HCT116 (cell line): ENCODE measurements around the gene RPS14. TPM values are rescaled to one million over a fixed set of nuclear protein-coding genes. Genes with fewer than 3 reads are reported as not detected.

Source experiments
- ATAC-seq: fragments of 200-7000 bp; cut with Tn5 transposase; 2 replicates; pipeline ENCODE4 v1.9.1; 2020; ENCODE audit warnings: mild to moderate bottlenecking, moderate library complexity
- BruUV-seq: library from RNA; stranded (reverse); fragments of 400-500 nt; replicated peaks from 2 replicates; lab custom pipeline; 2021; lab: Mats Ljungman, UMichigan
- CTCF ChIA-PET: fragments of 300-600 bp; sonication (Branson Sonifier 250); formaldehyde crosslinking; loops from one replicate; lab custom pipeline; 2021; ENCODE audit warnings: antibody characterized with exemption; lab: Charles Lee
- POLR2A ChIA-PET: fragments of 300-600, 350-600 bp; sonication (Branson Sonifier 250); formaldehyde crosslinking; loops from one replicate; lab custom pipeline; 2021; ENCODE audit warnings: antibody characterized with exemption; lab: Charles Lee
- RAD21 ChIA-PET, 2 experiments: fragments of 300-600 bp; sonication (Branson Sonifier 250); formaldehyde crosslinking; loops; one replicate each; lab custom pipeline; 2023; ENCODE audit warnings: low total read pairs in 2 of 2; ENCODE audit not compliant: uncharacterized antibody in 2 of 2, unreplicated experiment in 2 of 2, low non-redundant PET in 1 of 2; lab: Charles Lee
- DNase-seq: peaks from one replicate; pipeline ENCODE4 v3.0.0-alpha.2; 2010; ENCODE audit warnings: low read depth, low spot score
- H2AFZ ChIP-seq: fragments of 200-600 bp; shearing (Covaris generic), sonication (generic); 2 replicates; pipeline ENCODE4 v1.6.1; 2017; ENCODE audit warnings: low read depth, mixed run types, mixed read lengths, antibody characterized with exemption, low read length; ENCODE audit not compliant: poor library complexity, severe bottlenecking
- H3K27ac ChIP-seq: 2 replicates; pipeline ENCODE4 v1.5.1; 2012; ENCODE audit warnings: low read depth, low read length
- H3K27me3 ChIP-seq: fragments of 200-600 bp; sonication (generic); 2 replicates; pipeline ENCODE4 v1.6.1; 2016; ENCODE audit warnings: mixed run types, low read length, mixed read lengths; ENCODE audit not compliant: insufficient read depth
- H3K36me3 ChIP-seq, 2 experiments: fragments of 200-500 bp in 1 of 2; fragments of 200-600 bp in 1 of 2; sonication (Bioruptor generic) in 1 of 2; sonication (generic) in 1 of 2; 2 replicates each; pipeline versions ENCODE4 v1.5.1 to v1.6.1; 2014 to 2016; ENCODE audit warnings: low read length in 2 of 2, inconsistent platforms in 1 of 2, mixed read lengths in 1 of 2, mixed run types in 1 of 2; ENCODE audit not compliant: insufficient read depth in 2 of 2, control insufficient read depth in 1 of 2
- H3K4me1 ChIP-seq, 2 experiments: fragments of 200-600 bp in 1 of 2; sonication (generic) in 1 of 2; 2 replicates each; pipeline versions ENCODE4 v1.5.1 to v1.6.1; 2012 to 2017; ENCODE audit warnings: low read length in 2 of 2, inconsistent platforms in 1 of 2, mild to moderate bottlenecking in 1 of 2, mixed read lengths in 1 of 2, mixed run types in 1 of 2, moderate library complexity in 1 of 2; ENCODE audit not compliant: insufficient read depth in 2 of 2, control insufficient read depth in 1 of 2
- H3K4me2 ChIP-seq: fragments of 200-600 bp; sonication (generic); 2 replicates; pipeline ENCODE4 v1.6.1; 2017; ENCODE audit warnings: mixed run types, low read length, mixed read lengths
- H3K4me3 ChIP-seq, 2 experiments: fragments of 200-600 bp in 1 of 2; sonication (generic) in 1 of 2; replicated peaks in 1 of 2; 2 replicates each; pipeline ENCODE4 v1.5.1; 2011 to 2016; ENCODE audit warnings: low read length in 2 of 2, control low read depth in 1 of 2, low read depth in 1 of 2, mild to moderate bottlenecking in 1 of 2, mixed read lengths in 1 of 2, mixed run types in 1 of 2
- H3K79me2 ChIP-seq: fragments of 200-600 bp; sonication (generic); 2 replicates; pipeline ENCODE4 v1.6.1; 2017; ENCODE audit warnings: mild to moderate bottlenecking, mixed run types, low read length, moderate library complexity, mixed read lengths; ENCODE audit not compliant: insufficient read depth
- H3K9ac ChIP-seq: fragments of 200-600 bp; sonication (generic); 2 replicates; pipeline ENCODE4 v1.6.1; 2016; ENCODE audit warnings: low read length, mixed read lengths
- H3K9me2 ChIP-seq: fragments of 200-600 bp; sonication (generic), shearing (Covaris generic); 2 replicates; pipeline ENCODE4 v1.6.1; 2017; ENCODE audit warnings: mixed run types, mild to moderate bottlenecking, moderate library complexity; ENCODE audit not compliant: insufficient read depth
- H3K9me3 ChIP-seq, 2 experiments: fragments of 200-500 bp in 1 of 2; fragments of 200-600 bp in 1 of 2; sonication (Bioruptor generic) in 1 of 2; sonication (generic) in 1 of 2; 2 replicates each; pipeline ENCODE4 v1.6.1; 2014 to 2017; ENCODE audit warnings: low read length in 2 of 2, mixed read lengths in 2 of 2, inconsistent platforms in 1 of 2, low read depth in 1 of 2, mild to moderate bottlenecking in 1 of 2, mixed run types in 1 of 2, moderate library complexity in 1 of 2; ENCODE audit not compliant: control insufficient read depth in 1 of 2, insufficient read depth in 1 of 2
- H4K20me1 ChIP-seq: fragments of 200-600 bp; sonication (generic), shearing (Covaris generic); 2 replicates; pipeline ENCODE4 v1.6.1; 2017; ENCODE audit warnings: mixed run types, mild to moderate bottlenecking, moderate library complexity; ENCODE audit not compliant: insufficient read depth
- CEBPB ChIP-seq: IDR thresholded peaks from 2 replicates; pipeline ENCODE4 v1.6.1; 2012; ENCODE audit warnings: low read depth
- EZH2 ChIP-seq: fragments of 200-600 bp; sonication (generic); IDR thresholded peaks from 2 replicates; pipeline ENCODE4 v1.6.1; 2017; ENCODE audit warnings: antibody characterized with exemption, mixed run types
- EZH2phosphoT487 ChIP-seq: fragments of 200-600 bp; IDR thresholded peaks from 2 replicates; pipeline ENCODE4 v1.6.1; 2018; ENCODE audit warnings: antibody characterized with exemption, borderline replicate concordance
- FOSL1 ChIP-seq: IDR thresholded peaks from 2 replicates; pipeline ENCODE4 v1.6.1; 2012; ENCODE audit warnings: low read depth
- POLR2A ChIP-seq: IDR thresholded peaks from 2 replicates; pipeline ENCODE4 v1.7.0; 2011; ENCODE audit warnings: borderline replicate concordance; ENCODE audit not compliant: insufficient read depth, insufficient read length; ENCODE audit errors: extremely low read depth
- RAD21 ChIP-seq: IDR thresholded peaks from 2 replicates; pipeline ENCODE4 v1.6.1; 2012; ENCODE audit warnings: low read depth, mild to moderate bottlenecking
- SIN3A ChIP-seq: IDR thresholded peaks from 2 replicates; pipeline ENCODE4 v1.6.1; 2012; ENCODE audit warnings: low read depth
- SP1 ChIP-seq: IDR thresholded peaks from 2 replicates; pipeline ENCODE4 v1.6.1; 2012; ENCODE audit warnings: low read depth
- TCF7L2 ChIP-seq: IDR thresholded peaks from 2 replicates; pipeline ENCODE4 v1.7.0; 2011; ENCODE audit warnings: borderline replicate concordance, inconsistent platforms; ENCODE audit not compliant: insufficient read depth, insufficient read length; ENCODE audit errors: extremely low read depth
- intact Hi-C: fragments of 100-400 bp; cut with micrococcal nuclease; formaldehyde crosslinking; loops from 2 replicates; pipeline ENCODE4 v1.10.0; 2022
- total RNA-seq: library from RNA; stranded (reverse); gene quantifications from one replicate; pipeline ENCODE4 v1.2.1, GENCODE V29; 2021; ENCODE audit not compliant: unreplicated experiment
- TF ChIP-seq, protein P1 (sequence below), 3 experiments: fragments of 200-600 bp in 1 of 3; sonication (generic) in 1 of 3; IDR thresholded peaks in 2 of 3; conservative IDR thresholded peaks in 1 of 3; 2 replicates each; pipeline ENCODE4 v1.5.1; 2012 to 2017; ENCODE audit warnings: low read depth in 2 of 3, low read length in 2 of 3, antibody characterized with exemption in 1 of 3, borderline replicate concordance in 1 of 3, control low read depth in 1 of 3, mild to moderate bottlenecking in 1 of 3, mixed read lengths in 1 of 3, mixed run types in 1 of 3, moderate library complexity in 1 of 3; ENCODE audit not compliant: insufficient read depth in 1 of 3
- TF ChIP-seq, protein P2 (sequence below): IDR thresholded peaks from 2 replicates; pipeline ENCODE4 v1.6.1; 2011; ENCODE audit warnings: mild to moderate bottlenecking, low read length, moderate library complexity; ENCODE audit not compliant: insufficient replicate concordance; ENCODE audit errors: extremely low read depth

RPS14 gene
- total RNA-seq, 1 experiment from 2014 or later, result 2,557 TPM

DNA sequence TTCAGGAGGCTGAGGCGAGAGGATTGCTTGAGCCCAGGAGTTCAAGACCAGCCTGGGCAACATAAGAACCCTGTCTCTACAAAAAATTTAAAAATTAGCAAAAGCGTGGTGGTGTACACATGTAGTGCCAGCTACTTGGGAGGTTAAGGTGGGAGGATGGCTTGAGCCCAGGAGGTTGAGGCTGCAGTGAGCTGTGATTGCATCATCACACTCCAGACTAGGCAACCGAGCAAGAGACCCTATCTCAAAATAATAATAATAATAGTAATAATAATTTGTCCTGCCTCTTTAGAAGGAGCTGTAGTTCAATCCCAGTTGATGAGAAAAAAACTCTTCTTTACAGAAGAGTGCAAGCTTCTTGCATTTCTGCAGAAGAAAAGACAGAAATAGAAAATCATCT is 26.8 kb downstream of the RPS14 start:
- ATAC-seq (no peak), DNase-seq (no peak)
- TF ChIP-seq TCF7L2 (no peak), SIN3A (no peak), RAD21 (no peak), EZH2 (no peak), FOSL1 (no peak), EZH2phosphoT487 (no peak), CEBPB (no peak), POLR2A (no peak), SP1 (no peak)
- TF ChIP-seq, protein P1, sequence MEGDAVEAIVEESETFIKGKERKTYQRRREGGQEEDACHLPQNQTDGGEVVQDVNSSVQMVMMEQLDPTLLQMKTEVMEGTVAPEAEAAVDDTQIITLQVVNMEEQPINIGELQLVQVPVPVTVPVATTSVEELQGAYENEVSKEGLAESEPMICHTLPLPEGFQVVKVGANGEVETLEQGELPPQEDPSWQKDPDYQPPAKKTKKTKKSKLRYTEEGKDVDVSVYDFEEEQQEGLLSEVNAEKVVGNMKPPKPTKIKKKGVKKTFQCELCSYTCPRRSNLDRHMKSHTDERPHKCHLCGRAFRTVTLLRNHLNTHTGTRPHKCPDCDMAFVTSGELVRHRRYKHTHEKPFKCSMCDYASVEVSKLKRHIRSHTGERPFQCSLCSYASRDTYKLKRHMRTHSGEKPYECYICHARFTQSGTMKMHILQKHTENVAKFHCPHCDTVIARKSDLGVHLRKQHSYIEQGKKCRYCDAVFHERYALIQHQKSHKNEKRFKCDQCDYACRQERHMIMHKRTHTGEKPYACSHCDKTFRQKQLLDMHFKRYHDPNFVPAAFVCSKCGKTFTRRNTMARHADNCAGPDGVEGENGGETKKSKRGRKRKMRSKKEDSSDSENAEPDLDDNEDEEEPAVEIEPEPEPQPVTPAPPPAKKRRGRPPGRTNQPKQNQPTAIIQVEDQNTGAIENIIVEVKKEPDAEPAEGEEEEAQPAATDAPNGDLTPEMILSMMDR (IDR thresholded peaks at IDR 0.05 in 2 of 3, conservative IDR thresholded peaks at IDR 0.05 in 1 of 3; ENCODE audit: borderline replicate concordance in 1 of 3, insufficient read depth in 1 of 3, low read depth in 2 of 3, low read length in 2 of 3), result no peak
- TF ChIP-seq, protein P2, sequence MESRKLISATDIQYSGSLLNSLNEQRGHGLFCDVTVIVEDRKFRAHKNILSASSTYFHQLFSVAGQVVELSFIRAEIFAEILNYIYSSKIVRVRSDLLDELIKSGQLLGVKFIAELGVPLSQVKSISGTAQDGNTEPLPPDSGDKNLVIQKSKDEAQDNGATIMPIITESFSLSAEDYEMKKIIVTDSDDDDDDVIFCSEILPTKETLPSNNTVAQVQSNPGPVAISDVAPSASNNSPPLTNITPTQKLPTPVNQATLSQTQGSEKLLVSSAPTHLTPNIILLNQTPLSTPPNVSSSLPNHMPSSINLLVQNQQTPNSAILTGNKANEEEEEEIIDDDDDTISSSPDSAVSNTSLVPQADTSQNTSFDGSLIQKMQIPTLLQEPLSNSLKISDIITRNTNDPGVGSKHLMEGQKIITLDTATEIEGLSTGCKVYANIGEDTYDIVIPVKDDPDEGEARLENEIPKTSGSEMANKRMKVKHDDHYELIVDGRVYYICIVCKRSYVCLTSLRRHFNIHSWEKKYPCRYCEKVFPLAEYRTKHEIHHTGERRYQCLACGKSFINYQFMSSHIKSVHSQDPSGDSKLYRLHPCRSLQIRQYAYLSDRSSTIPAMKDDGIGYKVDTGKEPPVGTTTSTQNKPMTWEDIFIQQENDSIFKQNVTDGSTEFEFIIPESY, result no peak
- Histone ChIP-seq H3K9me3 (no peaks in the 10 kb centered on the region), H3K27me3 (no peaks in the 10 kb centered on the region), H3K27ac (no peak overlapping the region), H3K4me1 (no peaks in the 10 kb centered on the region), H3K79me2 (no peaks in the 10 kb centered on the region), H3K4me2 (no peak overlapping the region), H3K4me3 (no peak overlapping the region), H3K9me2 (no peaks in the 10 kb centered on the region), H4K20me1 (no peaks in the 10 kb centered on the region), H3K36me3 (no peaks in the 10 kb centered on the region), H3K9ac (no peak overlapping the region), H2AFZ (no peak overlapping the region)
- intact Hi-C loops, result no loop called here
- ChIA-PET RAD21 (no interaction called here), CTCF (no interaction called here), POLR2A (no interaction called here)
- no TSS peak for BruUV-seq
